ENCODE data around the gene ATP5F1B. TPM values are rescaled to one million over a fixed set of nuclear protein-coding genes. Genes with fewer than 3 reads are reported as not detected.

Gene ATP5F1B
- polyA plus RNA-seq, 1 donor: 1,192 TPM

DNA sequence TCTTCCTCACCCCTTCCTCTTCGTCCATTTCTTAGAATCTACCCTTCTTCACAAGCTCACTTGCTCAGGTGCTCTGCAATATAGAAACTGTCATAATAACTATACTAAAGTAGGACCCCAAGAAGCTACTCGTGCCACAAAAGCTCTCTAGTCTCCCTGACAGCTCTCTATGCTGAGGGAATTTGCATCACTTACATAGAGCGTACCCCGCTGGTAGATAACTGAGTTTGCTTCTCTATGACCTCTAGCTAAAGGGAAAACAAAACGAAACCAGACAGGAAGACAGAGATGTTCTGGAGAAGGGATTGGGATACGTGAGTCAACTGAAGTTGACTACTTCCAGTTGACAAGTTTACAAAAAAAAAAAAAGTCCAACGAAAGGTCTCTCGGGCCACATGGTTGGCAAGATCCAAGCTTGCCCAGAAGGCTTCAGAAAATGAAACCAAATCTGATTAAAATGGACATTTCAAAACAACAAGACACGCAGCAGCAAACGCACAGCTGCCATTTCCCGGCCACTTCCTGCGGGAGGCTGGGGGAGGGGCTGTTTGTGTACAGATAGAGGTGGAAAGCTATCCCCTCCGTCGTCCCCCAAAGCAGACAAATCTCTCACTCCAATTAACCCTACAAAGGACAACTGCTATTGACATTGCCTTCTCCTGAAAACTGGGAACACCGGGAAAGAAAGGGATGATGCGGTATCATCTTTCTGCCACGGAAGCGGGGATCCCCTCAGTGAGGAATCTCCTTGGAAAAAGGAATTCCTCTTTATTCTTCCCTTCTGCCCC, 16.9 kb downstream of the ATP5F1B start:
- no peak for DNase-seq

DNA sequence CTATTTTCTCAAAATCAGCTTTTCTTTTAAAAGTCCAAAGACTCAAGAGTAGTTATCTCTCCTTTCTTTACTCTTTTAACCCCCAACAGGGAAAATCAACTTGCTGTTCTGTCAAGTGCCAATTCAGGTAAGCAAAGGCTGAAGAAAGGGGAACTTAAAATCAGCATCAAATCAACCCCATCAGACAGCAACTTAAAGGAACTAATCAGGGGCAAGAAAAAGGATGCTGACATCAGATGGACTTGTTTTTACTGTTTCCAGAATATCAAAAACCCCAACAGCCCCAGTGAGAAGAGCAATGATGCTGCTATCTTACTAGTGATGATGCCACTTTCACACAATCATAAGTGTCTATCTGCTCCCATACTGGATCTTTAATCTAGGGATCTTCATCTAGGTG, 19.1 kb downstream of the ATP5F1B start:
- no peak for DNase-seq

DNA sequence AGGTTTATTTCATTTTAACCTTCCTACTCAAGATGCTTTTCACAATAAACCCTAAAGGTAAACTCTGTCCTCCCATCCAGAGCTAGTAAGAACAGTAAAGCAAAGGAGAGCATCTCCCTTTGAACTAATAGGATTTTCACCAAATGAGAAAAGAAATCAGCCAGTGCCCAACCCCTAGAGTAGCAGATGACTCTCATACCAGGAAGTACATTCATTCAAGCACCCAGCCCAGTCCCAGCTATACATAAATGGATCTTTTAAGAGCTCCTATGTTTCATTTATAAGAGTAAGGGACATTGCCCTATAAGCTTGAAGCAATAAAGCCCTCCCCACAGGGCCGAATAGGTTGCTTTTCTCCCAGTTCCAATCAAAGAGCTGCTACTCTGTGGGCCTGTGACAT, 23.2 kb downstream of the ATP5F1B start:
- no peak for DNase-seq

DNA sequence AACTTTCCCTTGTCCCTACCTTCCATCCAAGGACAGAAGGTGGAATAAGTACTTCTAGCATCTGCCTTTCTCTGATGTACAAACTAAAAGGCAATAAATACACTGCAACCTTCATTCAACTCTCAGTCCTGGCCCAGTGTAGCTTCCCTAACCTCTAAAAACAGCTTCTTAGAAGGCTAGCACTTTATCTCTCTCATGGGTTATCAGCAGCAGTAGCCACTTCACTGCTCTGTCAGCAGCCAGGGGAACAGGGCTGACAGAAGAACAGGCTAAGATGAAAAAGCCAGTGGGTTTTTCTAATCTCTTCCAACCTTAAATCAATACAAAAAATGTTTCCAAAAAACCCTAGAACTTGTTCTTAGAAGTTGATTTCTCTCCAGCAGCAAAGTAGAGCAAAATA, 28.9 kb downstream of the ATP5F1B start:
- DNase-seq: no peak

DNA sequence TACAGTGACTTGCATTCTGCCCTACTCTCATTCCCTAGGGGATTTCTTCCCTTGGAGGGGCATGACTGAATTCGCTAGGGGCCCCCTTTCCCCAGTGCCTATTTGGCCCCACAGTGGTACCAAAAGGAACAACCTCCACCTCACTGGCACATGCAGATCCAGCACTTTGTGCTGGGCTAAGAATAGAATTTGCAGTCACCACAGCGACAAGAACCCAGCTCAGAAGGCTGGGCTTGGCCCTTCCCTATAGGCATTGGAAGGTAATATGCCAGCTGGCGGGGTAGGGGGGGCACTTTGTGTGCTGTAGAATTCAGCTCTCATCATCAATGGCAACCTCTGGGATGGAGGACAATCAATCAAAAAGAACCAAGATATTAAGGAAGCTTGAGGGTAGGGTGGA, 29.5 kb downstream of the ATP5F1B start:
- no peak for DNase-seq

DNA sequence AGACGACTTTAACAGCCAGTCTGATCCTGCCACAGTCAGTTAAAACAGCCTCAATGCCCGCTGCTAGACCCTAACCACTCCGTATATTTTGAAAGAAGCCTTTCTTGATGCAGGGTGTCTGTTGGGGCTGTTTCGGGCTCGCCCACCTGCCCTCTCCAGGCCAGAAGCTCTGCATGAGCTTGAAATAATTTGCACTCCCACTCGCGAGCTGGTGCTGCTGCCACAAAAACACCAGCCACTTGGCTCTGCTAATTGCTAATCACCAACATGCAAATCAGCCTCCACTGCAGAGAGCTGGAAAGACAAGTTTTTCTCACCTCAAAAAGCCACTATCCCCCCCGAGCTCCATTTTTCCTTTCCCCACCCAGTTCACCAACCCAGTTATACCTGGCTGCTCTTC, 31.2 kb downstream of the ATP5F1B start:
- DNase-seq: no peak

DNA sequence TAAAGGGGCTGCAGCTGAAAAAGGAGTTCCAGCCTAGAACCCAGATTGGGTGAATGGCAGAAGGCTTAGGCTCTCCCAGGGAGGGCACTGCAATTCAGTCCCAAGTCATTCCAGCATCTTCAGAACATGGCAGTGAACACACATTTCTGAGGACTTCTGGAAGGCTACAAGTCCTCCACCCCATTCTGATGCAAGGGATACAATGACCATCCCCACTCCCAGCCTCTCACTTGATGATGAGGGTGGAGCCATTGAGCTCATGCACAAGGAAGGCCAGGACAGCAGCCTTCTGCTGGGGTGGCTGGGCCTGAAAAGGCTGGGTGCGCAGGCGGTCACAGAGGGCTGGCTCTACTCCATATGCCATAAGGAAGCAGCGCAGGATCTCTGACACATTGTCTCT, 41.4 kb downstream of the ATP5F1B start:
- no peak for DNase-seq

DNA sequence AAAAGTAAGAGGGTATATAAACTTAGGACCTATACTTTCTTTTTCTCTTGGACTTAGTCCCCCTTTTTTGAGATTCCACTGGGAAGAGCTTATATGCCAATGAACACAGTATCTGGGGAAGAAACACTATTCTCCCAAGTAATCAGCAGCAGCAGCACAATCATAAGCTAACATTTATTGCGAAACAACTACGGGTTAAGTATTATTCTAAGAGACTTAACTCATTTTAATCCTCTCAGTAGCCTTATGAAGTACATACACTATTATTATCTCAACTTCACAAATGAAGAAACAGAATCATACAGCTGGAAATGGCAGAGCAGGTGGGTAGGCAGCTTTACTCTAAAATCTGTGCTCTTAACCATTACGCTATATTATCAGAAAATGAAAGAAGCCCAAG, 43.5 kb downstream of the ATP5F1B start:
- DNase-seq: no peak

DNA sequence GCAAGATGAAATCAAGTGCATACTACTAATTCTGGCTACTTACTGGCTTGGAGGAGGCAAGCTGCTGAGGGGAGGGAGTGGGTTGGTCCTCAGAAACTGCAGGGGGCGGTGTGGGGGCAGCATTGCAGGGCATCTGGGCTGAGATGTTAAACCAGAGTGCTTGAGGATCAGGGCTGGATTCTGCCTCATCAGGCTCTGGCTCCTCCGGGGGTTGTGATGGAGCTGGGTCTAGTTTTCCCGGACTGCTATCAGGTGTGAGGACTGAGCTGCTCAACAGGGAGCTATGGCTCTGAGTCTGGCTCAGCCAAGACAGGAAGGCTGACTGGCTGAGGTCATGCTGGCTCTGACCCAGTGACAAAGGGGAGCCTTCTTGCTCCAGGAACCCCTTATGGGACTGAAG, 44.3 kb downstream of the ATP5F1B start:
- no peak for DNase-seq

DNA sequence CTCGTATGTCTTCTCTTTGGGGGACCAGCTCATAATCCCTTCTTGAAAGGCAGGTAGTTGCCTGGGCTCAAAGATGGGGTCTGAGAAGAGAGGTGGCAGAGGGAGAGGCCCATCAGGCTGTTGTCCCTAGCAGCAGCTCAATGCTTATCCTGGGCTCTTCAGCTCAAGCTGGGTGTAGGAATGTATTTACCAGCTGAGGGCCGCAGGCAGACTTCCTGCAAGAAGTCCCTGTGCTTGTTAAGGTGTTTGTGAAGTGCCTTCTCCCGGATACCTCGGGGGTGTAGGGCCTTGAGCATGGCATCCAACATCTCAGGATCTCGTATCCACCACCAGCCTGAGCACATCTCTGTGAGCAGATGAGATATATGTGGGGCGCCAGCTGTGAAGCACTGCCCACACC, 45.0 kb downstream of the ATP5F1B start:
- no peak for DNase-seq

DNA sequence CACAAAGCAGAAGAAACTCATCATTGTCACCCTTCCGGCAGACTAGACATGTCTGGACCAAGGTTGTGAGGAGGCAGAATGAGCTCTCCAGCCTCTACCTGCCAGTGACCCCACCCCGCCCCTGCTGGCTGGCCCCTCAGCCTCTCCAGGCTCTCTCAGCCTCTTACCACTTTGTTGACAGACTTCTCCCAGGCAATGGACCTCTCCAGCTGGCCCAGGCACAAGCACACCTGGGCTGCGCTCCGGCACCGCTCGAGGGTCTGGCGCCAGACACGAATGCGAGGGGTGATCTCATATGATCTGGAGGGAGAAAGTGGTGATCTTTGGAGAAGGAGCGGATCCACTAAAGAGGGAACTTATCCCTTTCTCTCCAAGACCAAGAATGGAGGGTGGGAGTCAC, 46.0 kb downstream of the ATP5F1B start:
- DNase-seq: no peak

DNA sequence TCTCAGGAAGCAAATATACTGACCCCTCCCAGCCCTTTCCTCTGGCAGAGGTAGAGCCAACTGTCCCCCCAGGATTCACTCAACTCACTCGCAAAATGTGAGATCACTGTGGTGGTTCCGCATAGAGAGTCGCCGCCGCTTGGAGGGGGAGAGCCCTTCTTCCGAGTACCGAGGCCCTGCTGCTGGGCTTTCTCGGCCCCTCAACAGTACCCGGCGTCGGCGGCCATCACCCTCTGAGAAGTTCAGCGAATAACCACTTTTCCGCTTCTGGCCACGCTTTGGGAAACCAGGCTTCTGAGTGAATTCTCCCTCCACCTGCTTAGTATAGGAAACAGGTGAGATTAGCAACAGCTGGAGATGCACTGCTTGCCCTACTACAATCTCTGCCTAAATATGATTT, 46.7 kb downstream of the ATP5F1B start:
- no peak for DNase-seq

DNA sequence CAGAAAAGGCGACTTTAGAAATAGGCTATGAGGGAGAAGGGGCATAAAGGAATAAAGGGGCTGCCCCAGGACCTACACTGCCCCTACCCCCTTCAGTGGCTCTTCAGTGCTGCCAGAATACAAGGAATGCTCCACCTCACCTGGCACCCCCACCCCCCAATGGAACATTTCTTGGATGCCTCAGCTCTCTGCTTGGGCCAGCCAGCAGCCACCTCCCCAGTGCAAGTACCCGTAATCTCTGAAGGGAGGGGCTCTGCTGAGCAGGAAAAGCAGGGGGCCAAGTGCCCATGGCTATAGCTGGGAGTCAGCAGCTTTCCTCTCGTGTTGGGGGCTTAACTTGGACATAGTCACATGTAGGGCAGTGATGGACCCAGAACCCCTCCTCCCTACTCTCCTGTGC, 49.0 kb downstream of the ATP5F1B start:
- DNase-seq: no peak

DNA sequence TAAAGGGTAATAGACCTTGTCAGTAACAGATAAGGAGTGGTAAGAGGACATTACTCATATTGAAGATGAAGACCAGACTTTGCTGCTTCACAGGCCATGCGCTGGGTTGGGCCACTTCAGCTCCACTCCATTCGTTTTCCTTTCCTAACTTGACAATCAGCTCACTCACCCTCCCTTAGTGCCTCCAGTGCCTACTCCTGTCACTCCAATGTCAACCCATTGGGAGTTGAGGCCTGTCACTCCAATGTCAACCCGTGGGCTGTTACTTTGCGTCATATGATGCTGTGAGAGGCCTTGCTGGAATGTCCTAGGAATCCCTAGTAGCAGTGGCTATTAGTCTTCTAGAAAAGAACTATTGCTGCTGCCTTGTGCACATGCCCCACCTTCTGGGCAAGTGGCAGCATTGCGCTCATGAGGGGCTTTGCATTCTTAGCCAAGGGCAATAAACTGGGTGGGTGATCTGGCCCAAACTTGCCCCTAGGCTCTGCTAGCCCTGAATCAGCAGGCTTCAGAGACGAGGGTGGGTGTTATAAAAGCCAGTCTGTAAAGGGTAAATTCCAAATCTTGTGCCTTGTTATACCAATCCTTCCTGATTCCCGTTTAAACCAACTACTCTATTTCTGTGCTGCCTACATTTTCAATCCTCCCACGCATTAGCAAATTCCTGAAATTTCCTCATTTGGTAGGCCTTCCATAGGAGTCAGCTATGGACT, 51.7 kb downstream of the ATP5F1B start:
- DNase-seq: peak; percentile 68

DNA sequence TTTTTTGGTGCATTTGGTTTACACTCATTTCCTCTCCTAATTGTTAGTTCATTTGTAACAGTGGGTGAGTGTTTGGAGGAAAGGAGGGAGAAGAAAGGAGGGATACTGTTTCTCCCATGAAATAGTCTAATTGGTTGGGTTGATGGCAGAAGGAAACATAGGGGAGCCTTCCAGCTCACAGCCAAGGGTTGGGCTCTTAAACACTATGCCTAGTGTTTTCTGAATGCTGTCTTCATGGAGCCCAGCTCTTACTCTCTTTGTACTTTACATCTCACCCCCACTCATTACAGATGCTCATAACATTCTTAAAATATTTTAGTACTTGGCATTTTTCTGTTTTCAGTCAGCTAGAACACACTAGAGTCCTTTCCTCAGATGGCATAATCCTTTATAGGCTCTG, 53.8 kb downstream of the ATP5F1B start:
- DNase-seq: no peak

DNA sequence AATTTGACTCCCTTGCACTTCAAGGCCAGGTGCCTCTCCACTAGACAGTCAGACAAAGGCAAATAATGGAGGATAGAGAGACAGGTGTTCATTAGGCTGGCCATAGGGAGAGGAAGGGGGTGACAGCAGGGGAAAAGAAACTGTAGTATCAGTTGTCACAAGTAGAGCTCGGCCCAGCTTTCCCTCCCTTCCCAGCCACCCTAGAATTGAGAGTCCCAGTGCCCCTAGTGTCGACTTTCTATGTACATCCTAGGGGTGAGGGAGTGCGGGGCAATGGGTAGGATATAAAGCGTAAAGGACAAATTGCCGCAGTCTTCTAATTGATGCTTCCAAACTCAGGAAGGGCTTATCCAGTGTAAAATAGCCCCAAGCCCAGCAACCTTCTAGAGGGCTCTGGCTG, 54.7 kb downstream of the ATP5F1B start:
- no peak for DNase-seq

DNA sequence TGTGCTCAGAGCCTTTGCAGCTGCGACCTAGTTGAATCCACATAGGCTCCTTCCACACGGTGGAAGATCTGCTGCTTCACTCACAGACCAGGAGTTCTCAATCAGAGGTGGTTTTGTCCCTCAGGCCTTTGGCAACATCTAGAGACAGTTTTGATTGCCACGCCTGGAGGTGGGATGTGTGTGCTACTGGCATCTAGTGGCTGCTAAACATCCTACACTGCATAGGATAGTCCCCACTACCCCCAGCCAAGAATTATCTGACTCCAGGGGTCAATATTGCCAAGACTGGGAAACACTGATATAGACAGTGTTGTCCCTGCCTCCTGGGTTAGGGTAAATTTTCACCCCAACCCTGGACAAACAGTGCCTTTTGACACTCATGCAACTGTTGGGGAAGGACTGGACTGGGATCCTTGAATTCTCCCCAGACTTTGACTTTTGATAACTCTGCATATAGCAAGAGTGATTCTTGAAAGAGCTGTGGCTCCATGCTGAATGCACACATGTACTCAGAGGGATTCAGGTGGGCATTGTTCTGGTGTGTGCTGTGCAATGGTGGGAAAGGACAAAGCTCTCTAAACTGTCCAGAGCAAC, 55.5 kb downstream of the ATP5F1B start:
- DNase-seq: no peak

DNA sequence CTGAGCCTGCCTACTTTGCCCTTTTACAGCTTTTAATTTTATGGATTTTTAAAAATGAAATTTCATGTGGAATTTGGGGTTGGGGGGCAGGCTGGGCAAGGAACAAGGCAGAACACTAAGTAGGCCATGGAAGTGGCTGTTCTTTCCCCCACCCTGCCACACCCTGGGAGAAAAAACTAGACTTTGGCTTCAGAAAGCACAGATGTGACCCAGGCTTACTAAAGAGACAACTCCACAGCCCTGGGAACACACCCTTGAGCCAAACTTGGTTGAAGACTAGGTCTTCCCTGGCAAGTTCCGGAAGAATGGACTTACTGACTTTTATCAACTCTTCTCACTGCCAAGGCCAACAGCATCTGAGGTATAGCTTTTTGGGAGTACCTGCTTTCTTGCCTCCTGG, 56.0 kb downstream of the ATP5F1B start:
- DNase-seq: no peak

Other genes with a start within 250 kb of the ATP5F1B start
- 49.1 TPM for gene TIMELESS, start 196.6 kb downstream of the ATP5F1B start, polyA plus RNA-seq (ENCODE audit: insufficient read length)
- 0.17 TPM for gene MIP, start 191.3 kb downstream of the ATP5F1B start, polyA plus RNA-seq (ENCODE audit: insufficient read length)
- gene SPRYD4, start 177.4 kb downstream of the ATP5F1B start, polyA plus RNA-seq (ENCODE audit: insufficient read length): 7.2 TPM
- gene GLS2, start 157.8 kb downstream of the ATP5F1B start, polyA plus RNA-seq (ENCODE audit: insufficient read length): 2.7 TPM
- 36.7 TPM for gene RBMS2, start 124.2 kb downstream of the ATP5F1B start, polyA plus RNA-seq (ENCODE audit: insufficient read length)
- 114 TPM for gene BAZ2A, start 15.7 kb downstream of the ATP5F1B start, polyA plus RNA-seq (ENCODE audit: insufficient read length)
- 349 TPM for gene PTGES3, start 42.3 kb upstream of the ATP5F1B start, polyA plus RNA-seq (ENCODE audit: insufficient read length)
- gene NACA, start 79.3 kb upstream of the ATP5F1B start, polyA plus RNA-seq (ENCODE audit: insufficient read length): 1,966 TPM
- gene PRIM1, start 106.3 kb upstream of the ATP5F1B start, polyA plus RNA-seq (ENCODE audit: insufficient read length): 26.5 TPM
- gene HSD17B6, start 117.3 kb upstream of the ATP5F1B start, polyA plus RNA-seq (ENCODE audit: insufficient read length): 1.4 TPM

Data from left kidney (tissue), 2 donors.